Stimulated activated CD4-positive, alpha-beta T cell treated with anti-CD3 and anti-CD28 coated beads, Interleukin-12 subunit alpha, Interleukin-12 subunit beta, amount 100 ng/mL, for 24 hours (primary cell): ENCODE measurements around the gene STAP2.

Experiments used
- DNase-seq, 2 experiments: peaks; one replicate each; pipeline ENCODE4 v3.0.0-alpha.2; 2020; ENCODE audit warnings: low read depth in 2 of 2

The STAP2 gene

DNA sequence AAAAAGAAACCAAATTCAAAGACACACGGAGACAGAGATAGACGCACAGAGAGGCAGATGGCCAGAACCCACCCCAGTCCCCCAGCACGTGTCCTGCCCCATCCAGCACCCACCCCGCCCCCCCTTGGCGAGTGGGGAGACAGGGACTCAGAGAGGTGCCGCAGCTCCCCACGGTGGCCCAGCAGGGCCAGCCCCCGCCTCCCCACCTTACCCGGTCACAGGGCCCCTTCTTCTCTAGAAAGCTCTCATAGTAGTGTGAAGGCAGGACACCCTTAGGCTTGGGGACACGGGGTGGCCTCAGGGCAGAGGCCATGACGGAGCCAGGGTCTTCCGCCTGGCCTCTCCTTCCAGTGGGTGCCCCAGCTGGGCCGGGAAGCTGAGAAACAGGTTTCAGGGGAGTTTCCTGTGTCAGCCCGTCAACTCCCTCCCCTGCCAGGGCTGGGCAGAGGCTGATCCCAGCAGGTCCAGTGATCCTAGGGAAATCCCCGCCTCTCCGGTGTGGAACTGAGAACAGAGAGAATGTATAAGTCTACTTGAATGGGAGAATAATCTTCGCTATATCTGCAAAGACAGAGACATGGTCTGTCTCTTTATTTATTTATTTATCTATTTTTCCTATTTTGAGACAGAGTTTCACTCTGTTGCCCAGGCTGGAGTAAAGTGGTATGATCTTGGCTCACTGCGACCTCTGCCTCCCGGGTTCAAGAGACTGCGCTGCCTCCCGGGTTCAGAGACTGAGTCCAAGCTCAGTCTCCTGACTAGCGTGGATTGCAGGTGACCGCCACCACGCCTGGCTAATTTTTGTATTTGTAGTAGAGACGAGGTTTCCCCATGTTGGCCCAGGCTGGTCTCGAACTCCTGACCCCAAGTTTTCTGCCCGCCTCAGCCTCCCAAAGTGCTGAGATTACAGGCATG is at the start of gene STAP2:
STAP2 (minus strand) TSS at position 387 of the 915 bp plus-strand sequence; CDS start at position 313, 74 bp downstream.
- no peak for DNase-seq

DNA sequence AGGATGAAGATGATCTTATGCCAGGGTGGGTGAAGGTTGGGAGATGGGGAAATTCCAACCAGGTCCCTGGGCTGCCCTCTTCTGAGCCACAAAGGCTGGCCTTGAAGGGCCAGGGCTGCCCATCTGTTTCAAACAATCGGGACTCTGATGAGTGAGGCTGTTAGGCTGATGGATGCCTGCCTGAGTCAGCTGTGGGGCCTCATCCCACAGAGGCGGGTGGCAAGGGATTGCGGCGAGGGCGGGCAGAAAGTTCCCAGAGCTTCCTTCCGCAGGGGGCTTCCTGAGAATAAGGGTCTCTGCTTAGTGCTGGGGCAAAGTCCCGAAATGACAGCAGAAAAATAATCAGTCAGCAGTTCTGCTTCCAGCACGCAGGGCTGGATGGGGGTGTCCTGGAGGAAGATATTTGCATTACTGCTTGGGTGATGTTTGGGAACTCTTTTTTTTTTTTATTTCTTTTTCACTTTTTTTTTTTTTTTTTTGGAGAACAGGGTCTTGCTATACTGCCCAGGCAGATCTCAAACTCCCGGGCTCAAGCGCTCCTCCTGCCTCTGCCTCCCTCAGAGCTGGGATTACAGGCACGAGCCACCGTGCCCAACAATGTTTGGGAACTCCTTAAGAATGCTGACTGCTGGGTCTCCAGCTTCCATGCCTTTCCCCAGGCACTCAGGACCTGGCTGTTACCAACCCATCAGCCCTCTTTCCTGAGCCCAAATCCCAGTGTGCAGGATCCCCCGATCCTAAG is 47.6 kb upstream of the STAP2 start:
- DNase-seq, result no peak

DNA sequence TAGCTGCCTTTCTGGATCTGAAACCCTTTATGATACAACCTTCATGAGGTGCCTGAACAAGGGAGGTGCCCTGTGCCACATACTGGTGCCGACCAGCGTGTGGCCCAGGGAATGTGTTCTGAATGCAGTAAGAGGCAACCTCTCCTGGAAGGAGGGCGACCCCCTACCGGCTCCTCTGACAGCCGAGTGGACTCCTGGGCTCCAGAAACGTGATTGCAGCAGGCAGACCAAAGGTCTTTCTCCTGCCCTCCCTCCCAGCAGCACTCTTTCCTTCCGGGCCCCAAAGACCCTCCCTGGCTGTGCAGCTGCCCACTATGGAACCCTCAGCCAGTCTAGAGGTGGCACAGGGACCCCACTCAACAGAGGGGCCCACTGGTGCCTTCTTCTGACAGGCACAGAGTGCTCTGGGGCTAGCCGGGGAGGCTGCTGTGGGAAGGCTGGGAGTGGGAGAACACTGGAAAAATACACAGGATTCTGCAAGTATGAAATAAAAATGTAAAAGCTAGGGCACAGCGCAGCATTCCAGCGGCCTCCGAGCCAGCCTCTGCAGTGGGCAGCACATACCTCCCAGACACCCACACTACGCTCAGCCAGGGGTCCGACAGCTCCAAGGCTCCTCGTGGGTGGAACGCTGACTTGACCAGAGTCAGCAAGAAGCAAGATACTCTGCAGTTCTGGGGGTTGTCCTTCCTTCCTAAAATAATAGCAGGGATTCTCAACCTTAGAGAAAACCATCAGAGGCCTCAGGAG is 46.8 kb upstream of the STAP2 start:
- DNase-seq, result no peak

DNA sequence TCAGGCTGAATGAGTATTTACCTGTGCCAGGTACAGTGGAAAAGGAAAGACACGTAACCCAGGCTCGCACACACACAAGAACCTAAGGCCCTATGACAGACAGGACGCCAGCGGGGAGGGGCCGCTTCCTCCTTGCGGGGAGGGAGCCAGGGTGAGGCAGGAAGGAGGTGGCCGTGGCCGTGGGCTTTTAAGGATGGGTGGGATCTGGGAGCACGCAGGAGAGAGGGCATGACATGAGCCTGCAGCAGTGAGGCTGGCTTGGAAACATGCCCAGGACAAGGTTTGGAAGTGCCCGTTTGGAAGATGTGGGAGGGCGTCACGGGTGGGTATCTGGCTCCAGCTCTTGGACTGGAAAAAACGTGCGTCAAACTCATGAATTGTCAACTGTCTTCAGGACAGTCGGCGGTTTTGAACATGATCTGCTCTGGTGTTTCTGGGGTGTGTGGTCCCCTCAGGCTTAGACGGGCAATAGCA is 41.7 kb upstream of the STAP2 start:
- no peak for DNase-seq

GRCh38 chr19:4379383-4380253 is 41.0 kb upstream of the STAP2 start:
- peak in 1 of 2 experiments; percentile 32 for DNase-seq

DNA sequence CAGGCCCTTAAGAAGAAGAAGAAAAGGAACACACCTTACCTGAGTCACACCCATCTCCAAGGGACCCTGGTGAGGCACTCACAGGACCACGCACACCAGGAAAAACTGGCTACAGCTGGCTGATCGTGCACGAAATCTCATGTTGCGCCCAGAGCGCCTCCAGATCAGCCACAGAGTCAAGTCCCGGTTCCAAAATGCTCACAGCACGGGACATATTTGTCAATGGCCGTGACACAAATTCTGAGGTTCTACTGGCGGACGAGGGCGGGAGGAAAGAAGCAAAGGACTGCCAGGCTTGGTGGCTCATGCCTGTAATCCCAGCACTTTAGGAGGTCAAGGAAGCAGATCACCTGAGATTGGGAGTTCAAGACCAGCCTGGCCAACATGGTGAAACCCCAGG is 40.3 kb upstream of the STAP2 start:
- DNase-seq, result no peak

GRCh38 chr19:4376991-4377781 is 38.6 kb upstream of the STAP2 start:
- no peak for DNase-seq

DNA sequence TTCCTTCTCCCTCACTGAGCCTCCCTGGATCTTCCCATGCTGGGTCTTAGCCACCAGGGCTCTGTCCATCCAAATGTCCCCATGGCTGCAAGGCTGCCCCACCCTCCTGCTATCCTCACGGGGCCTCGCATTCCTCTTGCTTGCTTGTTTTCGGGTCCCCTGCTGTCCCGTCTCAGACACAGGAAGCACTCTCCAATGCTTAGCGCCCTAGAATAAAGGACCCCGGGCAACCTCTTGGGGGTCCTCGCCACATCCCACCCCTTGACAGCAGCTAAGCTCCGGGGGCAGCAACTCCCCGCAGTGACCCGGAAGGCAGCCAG is 38.0 kb upstream of the STAP2 start:
- no peak for DNase-seq

DNA sequence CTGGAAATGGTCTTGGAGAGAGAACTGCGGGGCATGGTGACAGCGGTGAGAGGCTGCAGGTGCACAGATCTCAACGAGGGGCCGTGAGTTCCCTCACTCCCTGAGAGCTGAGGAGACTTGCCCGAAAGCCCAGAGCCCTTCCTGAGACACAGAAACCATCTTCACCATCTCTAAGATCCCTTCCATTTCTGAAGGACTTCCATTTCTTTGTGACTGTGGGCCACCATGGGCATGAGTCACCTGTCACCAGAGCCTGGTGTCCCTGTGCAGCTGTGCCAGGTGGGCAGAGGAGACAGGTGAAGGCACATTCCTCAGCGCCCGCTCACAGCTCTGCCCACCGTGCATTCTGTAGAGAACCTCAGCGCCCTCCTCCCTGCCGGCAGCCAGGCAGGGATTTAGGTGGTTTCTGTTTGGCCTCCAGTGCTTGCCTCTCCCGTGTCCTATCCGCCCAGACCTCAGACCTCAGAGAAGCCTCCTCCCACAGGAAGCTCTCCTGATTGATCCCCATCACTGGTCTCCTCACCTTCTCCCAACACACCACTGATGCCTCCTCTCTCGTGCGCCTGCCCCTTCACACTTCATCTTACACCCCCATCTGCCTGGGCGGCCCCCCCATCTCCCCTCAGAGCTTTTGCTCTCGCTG is 37.5 kb upstream of the STAP2 start:
- no peak for DNase-seq

- no peak for DNase-seq
Measured at GRCh38 chr19:4375164-4376027, 36.8 kb upstream of the STAP2 start.

- DNase-seq, result no peak
Measured at GRCh38 chr19:4374498-4375163, 36.0 kb upstream of the STAP2 start.

DNA sequence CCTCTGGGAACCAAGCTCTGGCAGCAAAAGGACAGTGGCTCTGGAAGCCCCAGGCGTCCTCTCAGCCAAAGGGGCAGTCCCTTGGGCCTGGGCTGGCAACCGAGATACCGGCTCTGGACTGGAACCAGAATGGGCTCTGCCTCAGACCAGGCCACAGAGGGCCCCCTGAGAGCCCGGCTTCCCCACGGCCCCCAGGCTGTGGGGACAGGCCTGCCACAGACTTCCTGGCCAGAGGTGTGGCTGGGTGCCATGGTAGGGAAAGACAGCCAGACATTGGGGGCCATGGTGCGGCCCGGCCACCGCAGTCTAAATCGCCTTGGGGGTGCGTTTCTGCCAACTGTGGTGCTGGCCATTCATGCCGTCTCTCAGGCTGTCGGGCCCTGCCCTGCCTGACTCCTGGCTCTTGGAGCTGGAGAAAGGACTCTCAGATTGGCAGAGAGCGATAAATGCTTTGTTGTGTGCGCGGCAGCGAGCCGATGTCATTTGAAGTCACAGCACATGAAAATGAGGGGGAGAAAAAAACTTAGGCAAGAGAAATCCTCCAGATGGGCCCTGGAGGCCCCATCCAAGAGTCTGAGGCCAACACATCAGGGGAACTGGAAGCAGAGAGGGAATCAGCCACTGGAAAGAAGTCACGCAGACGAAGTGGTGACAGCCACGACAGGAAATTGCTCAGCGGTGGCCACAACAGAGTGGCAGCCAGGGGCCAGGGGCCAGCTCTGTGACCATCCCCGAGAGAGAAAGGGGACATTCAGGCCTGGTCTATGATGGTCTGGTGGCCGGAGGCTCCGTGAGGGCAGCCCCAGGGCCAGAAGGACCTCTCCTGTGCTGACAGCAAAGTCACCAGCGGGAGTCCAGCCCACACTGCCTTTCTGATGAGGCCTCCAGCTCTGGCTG is 35.2 kb upstream of the STAP2 start:
- DNase-seq, result no peak

DNA sequence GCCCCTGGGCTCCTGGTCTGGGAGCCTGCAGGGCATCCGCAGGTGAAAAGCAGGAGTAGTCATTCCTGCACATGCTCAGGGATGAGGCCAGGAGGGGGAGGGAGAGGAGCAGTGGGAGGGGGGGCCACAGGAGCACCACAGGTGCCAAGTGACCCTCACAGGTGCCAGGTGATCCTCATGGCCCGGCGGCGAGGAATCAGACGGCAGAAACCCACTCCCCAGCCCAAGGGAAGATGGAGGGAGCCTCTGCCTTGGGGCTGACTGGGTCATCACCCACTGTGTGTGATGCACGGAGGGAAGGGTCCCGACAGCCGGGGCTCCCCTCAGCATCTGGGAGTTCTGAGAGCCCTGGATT is 34.4 kb upstream of the STAP2 start:
- no peak for DNase-seq

- DNase-seq, result no peak
Measured at GRCh38 chr19:4372165-4373012, 33.8 kb upstream of the STAP2 start.

DNA sequence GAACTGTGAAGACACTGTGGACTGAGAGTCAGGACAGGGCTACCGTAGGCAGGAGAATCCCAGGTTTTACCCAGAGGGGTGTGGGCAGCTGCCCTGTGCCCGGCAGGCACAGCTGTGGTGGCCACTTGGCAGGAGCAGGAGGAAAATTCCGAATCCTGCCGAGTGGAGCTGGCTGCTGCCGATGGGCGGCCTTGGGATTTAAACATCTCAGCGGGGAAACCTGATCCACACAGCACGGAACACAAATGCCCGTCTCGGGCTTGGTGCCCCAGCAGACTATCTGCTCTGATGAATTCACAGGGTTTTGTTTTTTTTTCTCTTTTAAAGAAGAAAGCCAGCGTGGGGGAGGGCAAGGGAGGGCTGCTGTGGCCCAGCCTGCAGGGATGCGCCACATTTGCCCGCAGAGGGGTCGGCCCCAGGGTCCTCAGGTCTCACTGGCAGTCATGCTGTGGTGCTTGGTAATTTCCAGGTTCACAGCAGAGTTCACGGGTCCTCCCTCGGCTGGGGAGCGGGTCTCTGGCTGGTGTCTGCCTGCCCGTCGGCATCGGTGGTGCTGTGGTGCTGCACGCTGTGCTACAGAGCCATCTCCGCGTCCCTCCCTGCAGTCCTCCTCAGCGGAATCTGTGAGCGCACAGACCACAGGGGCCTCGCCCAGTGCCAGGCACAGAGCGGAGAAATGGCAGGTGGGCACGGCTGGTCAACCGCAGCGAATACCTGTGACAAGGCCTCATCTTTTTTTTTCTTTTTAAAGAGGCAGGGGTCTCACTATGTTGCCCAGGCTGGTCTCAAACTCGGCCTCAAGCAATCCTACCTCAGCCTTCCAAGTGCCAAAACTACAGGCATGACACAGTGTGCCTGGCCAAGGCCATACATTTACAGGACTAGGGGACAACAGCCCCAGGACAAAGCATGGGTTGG is 32.9 kb upstream of the STAP2 start:
- no peak for DNase-seq
